Aorta (tissue), 5 donors: ENCODE data around the gene ZBED1. TPM values are rescaled to one million over a fixed set of nuclear protein-coding genes. Genes with fewer than 3 reads are reported as not detected.
"Not testable (repeated sequence)": the region's sequence is repeated elsewhere in the genome, so short reads cannot be mapped to it uniquely, and the experiment has no call there.

ENCODE experiments used
- ATAC-seq: fragments of 200-7000 bp; cut with Tn5 transposase; one replicate; pipeline ENCODE4 v1.9.1; 2022; ENCODE audit warnings: moderate library complexity; ENCODE audit not compliant: low FRiP score
- DNase-seq, 2 donors: peaks; one replicate each; pipeline ENCODE4 v3.0.0-alpha.2; 2020
- H3K27ac ChIP-seq, 2 donors: one replicate each; pipeline ENCODE4 v1.5.1; 2013; ENCODE audit warnings: low read length in 2 of 2, mild to moderate bottlenecking in 2 of 2, moderate library complexity in 2 of 2, control low read depth in 1 of 2, inconsistent platforms in 1 of 2, low read depth in 1 of 2
- H3K27me3 ChIP-seq, 2 donors: one replicate each; pipeline ENCODE4 v1.6.1; 2013; ENCODE audit warnings: control low read depth in 1 of 2, low read length in 1 of 2, mild to moderate bottlenecking in 1 of 2, moderate library complexity in 1 of 2; ENCODE audit not compliant: insufficient read depth in 2 of 2, control insufficient read depth in 1 of 2
- H3K36me3 ChIP-seq, 2 donors: one replicate each; pipeline ENCODE4 v1.6.1; 2013; ENCODE audit warnings: control low read depth in 1 of 2, low read length in 1 of 2, mild to moderate bottlenecking in 1 of 2; ENCODE audit not compliant: insufficient read depth in 2 of 2, control insufficient read depth in 1 of 2
- H3K4me1 ChIP-seq, 2 donors: one replicate each; pipeline ENCODE4 v1.6.1; 2013; ENCODE audit warnings: low read length in 2 of 2, control low read depth in 1 of 2, mild to moderate bottlenecking in 1 of 2, moderate library complexity in 1 of 2; ENCODE audit not compliant: insufficient read depth in 2 of 2, control insufficient read depth in 1 of 2
- H3K4me3 ChIP-seq, 2 donors: one replicate each; pipeline ENCODE4 v1.5.1; 2013; ENCODE audit warnings: low read length in 2 of 2, control low read depth in 1 of 2, mild to moderate bottlenecking in 1 of 2
- H3K9me3 ChIP-seq: one replicate; pipeline ENCODE4 v1.6.1; 2013; ENCODE audit warnings: mild to moderate bottlenecking, low read length; ENCODE audit not compliant: control insufficient read depth
- WGBS, 2 donors: extraction: QIAGEN DNeasy Blood & Tissue Kit; methylation state at CpG; one replicate each; pipeline ENCODE4 v1.1.7; 2013; 5-methylcytosine and 5-hydroxymethylcytosine counted together
- intact Hi-C, 2 donors: fragments of 100-400 bp; cut with DNase I; formaldehyde crosslinking; loops; one replicate each; pipeline versions ENCODE4 v1.14.2 to v1.15.0; 2022
- polyA plus RNA-seq, 2 donors: library from polyadenylated mRNA; stranded (reverse); fragments of 200-250 nt; gene quantifications; one replicate each; pipeline ENCODE4 v1.2.3, GENCODE V29; 2013
- total RNA-seq, 2 donors: library from RNA; stranded (reverse); fragmentation: NEBNext Ultra II Directional; extraction: Animal tissue kit (Norgen Biotek cat#: 25700); gene quantifications; one replicate each; pipeline ENCODE4 v1.2.1, GENCODE V29; 2021
- donor health status: healthy with polysubstance abuse.
- donor health status: Bipolar disorder and iron deficiency.
- donor health status: DM: no; HTN: no; CAD: no.
- donor health status: DM: no; HTN: no; CAD: no.
- donor health status: DM: yes; HTN: yes; CAD: no.

Gene ZBED1
- total and polyA plus RNA-seq, 4 donors, result 15.2 to 33.5 (median 23.4) TPM

DNA sequence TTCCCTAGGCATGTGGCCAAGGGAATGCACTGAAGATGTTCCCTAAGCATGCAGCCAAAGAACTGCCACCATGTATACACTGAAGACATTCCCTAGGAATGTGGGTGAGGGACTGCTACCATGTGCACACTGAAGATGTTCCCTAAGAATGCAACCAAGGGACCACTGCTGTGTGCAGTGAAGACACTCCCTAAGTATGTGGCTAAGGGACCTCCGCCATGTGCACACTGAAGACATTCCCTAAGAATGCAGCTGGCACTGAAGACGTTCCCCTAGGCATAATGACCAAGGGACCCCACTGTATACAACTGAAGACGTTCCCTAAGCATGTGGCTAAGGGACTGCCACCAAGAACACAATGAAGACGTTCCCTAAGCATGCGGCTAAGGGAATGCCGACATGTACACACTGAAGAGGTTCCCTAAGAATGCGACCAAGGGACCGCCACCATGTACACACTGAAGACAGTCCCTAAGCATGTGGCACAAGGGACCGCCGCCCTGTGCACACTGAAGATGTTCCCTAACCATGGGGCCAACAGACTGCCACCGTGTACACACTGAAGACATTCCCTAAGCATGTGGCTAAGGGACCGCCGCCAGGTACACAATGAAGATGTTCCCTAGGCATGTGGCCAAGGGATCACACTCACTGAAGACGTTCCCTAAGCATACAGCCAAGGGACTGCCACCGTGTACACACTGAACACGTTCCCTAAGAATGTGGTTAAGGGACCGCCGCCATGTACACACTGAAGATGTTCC lies 25.6 kb downstream of the ZBED1 start:
- no peak for ATAC-seq
- H3K36me3 ChIP-seq, result no peaks in the 10 kb centered on the region
- 85 to 93% methylated on average over 18 of the region's 18 CpGs for WGBS, 2 donors
- H3K4me1 ChIP-seq, result no peaks in the 10 kb centered on the region
- no peaks in the 10 kb centered on the region for H3K27me3 ChIP-seq
- DNase-seq, result no peak
- H3K9me3 ChIP-seq, result no peaks in the 10 kb centered on the region
- intact Hi-C loops, result no loop called here
- no peak overlapping the region for H3K4me3 ChIP-seq
- no peak overlapping the region for H3K27ac ChIP-seq

GRCh38 chrX:2474280-2474962 lies 26.4 kb downstream of the ZBED1 start:
- no peak for ATAC-seq
- Histone ChIP-seq H3K4me1 (no peaks in the 10 kb centered on the region), H3K4me3 (no peak overlapping the region), H3K9me3 (no peaks in the 10 kb centered on the region), H3K27me3 (no peaks in the 10 kb centered on the region), H3K27ac (no peak overlapping the region), H3K36me3 (no peaks in the 10 kb centered on the region)
- 82 to 89% methylated on average over 20 of the region's 20 CpGs for WGBS, 2 donors
- intact Hi-C loops, result no loop called here
- DNase-seq, result no peak

- ATAC-seq, H3K9me3 ChIP-seq, DNase-seq, H3K27ac ChIP-seq, H3K27me3 ChIP-seq, intact Hi-C loops, H3K4me1 ChIP-seq, H3K4me3 ChIP-seq, H3K36me3 ChIP-seq: not testable (repeated sequence)
- WGBS, 2 donors, result 82 to 92% methylated on average over 15 of the region's 15 CpGs
These were observed 27.7 kb downstream of the ZBED1 start for GRCh38 chrX:2473064-2473463.

GRCh38 chrX:2471641-2472040 lies 29.1 kb downstream of the ZBED1 start:
- H3K27ac ChIP-seq, result no peak overlapping the region
- no peaks in the 10 kb centered on the region for H3K36me3 ChIP-seq
- no peaks in the 10 kb centered on the region for H3K27me3 ChIP-seq
- no peak overlapping the region for H3K4me3 ChIP-seq
- DNase-seq (no peak), ATAC-seq (no peak)
- WGBS, 2 donors, result 94 to 98% methylated on average over 7 of the region's 7 CpGs
- no peaks in the 10 kb centered on the region for H3K9me3 ChIP-seq
- H3K4me1 ChIP-seq, result no peaks in the 10 kb centered on the region
- intact Hi-C loops, result no loop called here

GRCh38 chrX:2471126-2471525 lies 29.6 kb downstream of the ZBED1 start:
- H3K4me3 ChIP-seq, ATAC-seq, DNase-seq, H3K4me1 ChIP-seq, H3K9me3 ChIP-seq, H3K36me3 ChIP-seq, intact Hi-C loops, H3K27ac ChIP-seq, H3K27me3 ChIP-seq: not testable (repeated sequence)
- WGBS, 2 donors, result 96 to 97% methylated on average over 10 of the region's 10 CpGs

DNA sequence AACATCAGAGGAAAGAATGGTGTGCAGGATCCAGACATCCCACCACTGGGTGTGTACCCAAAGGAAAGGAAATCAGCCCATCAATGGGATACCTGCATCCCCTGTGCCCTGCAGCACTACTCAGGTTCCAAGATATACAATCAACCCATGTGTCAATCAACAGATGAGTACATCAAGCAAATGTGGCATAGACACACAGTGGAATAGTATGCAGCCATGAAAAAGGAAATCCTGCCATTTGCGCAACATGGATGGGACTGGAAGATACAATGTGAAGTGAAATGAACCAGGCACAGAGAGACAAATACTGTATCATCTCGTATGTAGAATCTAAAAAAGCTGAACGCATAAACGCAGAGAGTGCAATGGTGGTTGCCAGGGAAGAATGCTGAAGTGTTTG lies 30.9 kb downstream of the ZBED1 start:
- H3K4me1 ChIP-seq, intact Hi-C loops, H3K36me3 ChIP-seq, DNase-seq, H3K27me3 ChIP-seq, H3K4me3 ChIP-seq, H3K27ac ChIP-seq, H3K9me3 ChIP-seq, ATAC-seq: not testable (repeated sequence)
- WGBS, 2 donors, result 92 to 98% methylated on average over 4 of the region's 4 CpGs

DNA sequence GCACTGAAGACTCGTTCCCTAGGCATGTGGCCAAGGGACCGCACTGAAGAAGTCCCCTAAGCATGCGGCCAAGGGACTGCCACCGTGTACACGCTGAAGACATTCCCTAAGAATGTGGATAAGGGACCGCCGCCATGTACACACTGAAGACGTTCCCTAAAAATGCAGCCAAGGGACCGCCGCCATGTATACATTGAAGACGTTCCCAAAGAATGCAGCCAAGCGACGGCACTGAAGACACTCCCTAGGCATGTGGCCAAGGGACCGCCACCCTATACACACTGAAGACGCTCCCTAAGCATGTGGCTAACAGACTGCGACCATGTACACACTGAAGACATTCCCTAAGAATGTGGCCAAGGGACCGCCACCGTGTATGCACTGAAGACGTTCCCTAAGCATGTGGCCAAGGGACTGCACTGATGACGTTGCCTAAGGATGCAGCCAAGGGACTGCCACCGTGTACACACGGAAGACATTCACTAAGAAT lies 31.5 kb downstream of the ZBED1 start:
- Histone ChIP-seq H3K27me3 (no peaks in the 10 kb centered on the region), H3K9me3 (no peaks in the 10 kb centered on the region), H3K27ac (no peak overlapping the region), H3K4me1 (no peaks in the 10 kb centered on the region), H3K4me3 (no peak overlapping the region), H3K36me3 (no peaks in the 10 kb centered on the region)
- no peak for DNase-seq
- intact Hi-C loops, result no loop called here
- no peak for ATAC-seq
- 95% methylated on average over 22 of the region's 22 CpGs for WGBS, 2 donors

- H3K27ac ChIP-seq, result no peak overlapping the region
- H3K27me3 ChIP-seq, result no peaks in the 10 kb centered on the region
- H3K4me1 ChIP-seq, result no peaks in the 10 kb centered on the region
- no peak for ATAC-seq
- no peaks in the 10 kb centered on the region for H3K9me3 ChIP-seq
- H3K36me3 ChIP-seq, result no peaks in the 10 kb centered on the region
- intact Hi-C loops, result no loop called here
- 88 to 90% methylated on average over 32 of the region's 32 CpGs for WGBS, 2 donors
- H3K4me3 ChIP-seq, result no peak overlapping the region
- DNase-seq, result no peak
These were observed 32.2 kb downstream of the ZBED1 start for GRCh38 chrX:2468261-2469195.
